ENCODE measurements around the gene ZIC5.

Gene ZIC5

GRCh38 chr13:99941086-99941485, 30.5 kb downstream of the ZIC5 start:
- in situ Hi-C loops (cut with MboI; ENCODE audit: low sequenced_read_pairs), result no loop called here

- in situ Hi-C loops (cut with MboI; ENCODE audit: low sequenced_read_pairs), result no loop called here
These were observed 32.9 kb downstream of the ZIC5 start for GRCh38 chr13:99938635-99939034.

GRCh38 chr13:99935772-99936171, 35.8 kb downstream of the ZIC5 start:
- in situ Hi-C loops (cut with MboI; ENCODE audit: low sequenced_read_pairs), result no loop called here

- in situ Hi-C loops (cut with MboI; ENCODE audit: low sequenced_read_pairs), result no loop called here
These were observed 38.7 kb downstream of the ZIC5 start for GRCh38 chr13:99932912-99933311.

- in situ Hi-C loops (cut with MboI; ENCODE audit: low sequenced_read_pairs), result no loop called here
These were observed 40.6 kb downstream of the ZIC5 start for GRCh38 chr13:99930925-99931324.

- in situ Hi-C loops (cut with MboI; ENCODE audit: low sequenced_read_pairs), result no loop called here
These were observed 41.7 kb downstream of the ZIC5 start for GRCh38 chr13:99929866-99930265.

GRCh38 chr13:99926014-99926731, 45.4 kb downstream of the ZIC5 start:
- in situ Hi-C loops (cut with MboI; ENCODE audit: low sequenced_read_pairs), result no loop called here

- in situ Hi-C loops (cut with MboI; ENCODE audit: low sequenced_read_pairs), result loop anchor here (25.0 kb wide), 1 partner anchor 313 kb away; no protein-coding TSS in a partner anchor
These were observed 47.5 kb downstream of the ZIC5 start for GRCh38 chr13:99923877-99924582.

- in situ Hi-C loops (cut with MboI; ENCODE audit: low sequenced_read_pairs), result loop anchor here (25.0 kb wide), 1 partner anchor 314 kb away; no protein-coding TSS in a partner anchor
These were observed 48.7 kb downstream of the ZIC5 start for GRCh38 chr13:99922631-99923404.

- in situ Hi-C loops (cut with MboI; ENCODE audit: low sequenced_read_pairs), result loop anchor here (10.0 to 25.0 kb wide), 2 partner anchors 318 to 596 kb away; no protein-coding TSS in a partner anchor
These were observed 52.4 kb downstream of the ZIC5 start for GRCh38 chr13:99919132-99919531.

GRCh38 chr13:99916366-99917103, 55.0 kb downstream of the ZIC5 start:
- in situ Hi-C loops (cut with MboI; ENCODE audit: low sequenced_read_pairs), result loop anchor here (10.0 to 25.0 kb wide), 2 partner anchors 321 to 598 kb away; no protein-coding TSS in a partner anchor

GRCh38 chr13:99913167-99913566, 58.4 kb downstream of the ZIC5 start:
- in situ Hi-C loops (cut with MboI; ENCODE audit: low sequenced_read_pairs), result loop anchor here (10.0 to 25.0 kb wide), 2 partner anchors 324 to 602 kb away; no protein-coding TSS in a partner anchor
